Breast epithelium (tissue), 4 donors: ENCODE data around the gene FBN3. TPM values are rescaled to one million over a fixed set of nuclear protein-coding genes. Genes with fewer than 3 reads are reported as not detected.

Experiments
- DNase-seq, 2 donors: peaks; one replicate each; pipeline ENCODE4 v3.0.0-alpha.2; 2019; ENCODE audit warnings: low spot score in 2 of 2
- H3K27ac ChIP-seq, 2 donors: fragments of 200-600 bp; sonication (generic) in 1 of 2; one replicate each; pipeline ENCODE4 v1.5.1; 2016 to 2019; ENCODE audit warnings: mild to moderate bottlenecking in 1 of 2
- H3K27me3 ChIP-seq, 2 donors: fragments of 200-600 bp; sonication (generic) in 1 of 2; one replicate each; pipeline versions ENCODE4 v1.5.1 to v1.6.0; 2017 to 2019; ENCODE audit warnings: control low read depth in 1 of 2, mild to moderate bottlenecking in 1 of 2
- H3K36me3 ChIP-seq: fragments of 200-600 bp; one replicate; pipeline ENCODE4 v1.5.1; 2019
- H3K4me1 ChIP-seq, 2 donors: fragments of 200-600 bp; sonication (generic); one replicate each; pipeline ENCODE4 v1.5.1; 2016 to 2019; ENCODE audit warnings: control low read depth in 1 of 2
- H3K4me3 ChIP-seq, 3 donors: fragments of 200-600 bp; sonication (generic); 1 replicate in 2 of 3; 2 replicates in 1 of 3; pipeline ENCODE4 v1.5.1; 2016 to 2019; ENCODE audit warnings: mild to moderate bottlenecking in 3 of 3, moderate library complexity in 2 of 3
- H3K9me3 ChIP-seq, 2 donors: fragments of 200-600 bp; sonication (generic) in 1 of 2; one replicate each; pipeline ENCODE4 v1.5.1; 2016 to 2019; ENCODE audit warnings: control low read depth in 1 of 2
- CTCF ChIP-seq, 3 donors: fragments of 450-650 bp; IDR thresholded peaks; one replicate each; pipeline ENCODE4 v1.5.1; 2016 to 2017; ENCODE audit warnings: antibody characterized with exemption in 3 of 3, mild to moderate bottlenecking in 3 of 3, moderate library complexity in 3 of 3
- POLR2A ChIP-seq: fragments of 450-650 bp; IDR thresholded peaks from one replicate; pipeline ENCODE4 v1.6.1; 2016; ENCODE audit warnings: antibody characterized with exemption, mild to moderate bottlenecking, moderate library complexity
- POLR2AphosphoS5 ChIP-seq, 3 donors: sonication (generic); formaldehyde crosslinking; IDR thresholded peaks; one replicate each; pipeline ENCODE4 v1.6.1; 2017; ENCODE audit warnings: antibody characterized with exemption in 3 of 3
- intact Hi-C: fragments of 100-400 bp; cut with DNase I; formaldehyde crosslinking; loops from one replicate; pipeline ENCODE4 v1.15.1; 2023; ENCODE audit warnings: low total_unique reads
- total RNA-seq, 3 donors: library from RNA; depleted of rRNA; stranded (reverse); fragments of >200 nt; gene quantifications; one replicate each; pipeline ENCODE4 v1.1.0, GENCODE V29; 2016

The FBN3 gene
- total RNA-seq, 3 donors from 2014 or later, result 0.66 to 7.9 TPM; not detected in 1

DNA sequence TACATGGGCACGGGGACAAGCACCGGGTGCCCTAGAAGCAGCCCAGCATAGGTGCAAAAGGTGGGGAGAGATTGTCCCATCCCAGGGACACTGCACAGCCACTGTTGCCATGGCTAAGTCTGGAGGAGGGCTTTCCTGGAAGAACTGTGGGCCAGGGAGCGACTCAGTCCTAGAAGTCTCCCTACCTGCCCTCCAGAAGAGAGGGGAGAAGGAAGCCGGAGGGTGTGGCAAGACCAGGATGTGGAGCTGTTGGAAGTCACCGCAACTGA is 2.3 kb upstream of the FBN3 start:
- no peak for TF ChIP-seq CTCF (IDR thresholded peaks at IDR 0.05)
- no peak for TF ChIP-seq POLR2AphosphoS5 (IDR thresholded peaks at IDR 0.05)
- TF ChIP-seq POLR2A, result no peak
- H3K4me3 ChIP-seq, result no peak overlapping the region
- H3K9me3 ChIP-seq, result no peaks in the 10 kb centered on the region
- peaks cover 6 to 29% of the 10 kb centered on the region in 2 donors for H3K27me3 ChIP-seq
- intact Hi-C loops, result no loop called here
- peaks cover 0 to 11% of the 10 kb centered on the region in 2 donors for H3K4me1 ChIP-seq
- no peak for DNase-seq
- no peaks in the 10 kb centered on the region for H3K36me3 ChIP-seq
- H3K27ac ChIP-seq, result peak overlapping the region; percentile 52 to 58

GRCh38 chr19:8150998-8151766 is 1.8 kb upstream of the FBN3 start:
- H3K4me3 ChIP-seq, result no peak overlapping the region
- TF ChIP-seq CTCF (IDR thresholded peaks at IDR 0.05), result no peak
- no peak for TF ChIP-seq POLR2A
- no peak for TF ChIP-seq POLR2AphosphoS5 (IDR thresholded peaks at IDR 0.05)
- DNase-seq, result no peak
- H3K9me3 ChIP-seq, result no peaks in the 10 kb centered on the region
- peak overlapping the region; percentile 52 to 58 for H3K27ac ChIP-seq
- no peaks in the 10 kb centered on the region for H3K36me3 ChIP-seq
- intact Hi-C loops, result no loop called here
- H3K27me3 ChIP-seq, result peaks cover 6 to 29% of the 10 kb centered on the region in 2 donors
- peaks cover 0 to 11% of the 10 kb centered on the region in 2 donors for H3K4me1 ChIP-seq

GRCh38 chr19:8150178-8150865 is 930 bp upstream of the FBN3 start:
- Histone ChIP-seq H3K9me3 (no peaks in the 10 kb centered on the region), H3K27me3 (peaks cover 6 to 29% of the 10 kb centered on the region in 2 donors), H3K36me3 (no peaks in the 10 kb centered on the region), H3K27ac (no peak overlapping the region), H3K4me1 (peaks cover 0 to 10% of the 10 kb centered on the region in 2 donors), H3K4me3 (no peak overlapping the region)
- intact Hi-C loops, result no loop called here
- no peak for DNase-seq
- TF ChIP-seq POLR2AphosphoS5 (IDR thresholded peaks at IDR 0.05) (no peak), CTCF (IDR thresholded peaks at IDR 0.05) (no peak), POLR2A (no peak)

- H3K36me3 ChIP-seq, result no peaks in the 10 kb centered on the region
- peak overlapping the region in 2 of 3 donors; percentile 48 to 66 for H3K4me3 ChIP-seq
- no peak overlapping the region for H3K27ac ChIP-seq
- intact Hi-C loops, result no loop called here
- no peaks in the 10 kb centered on the region for H3K4me1 ChIP-seq
- DNase-seq, result no peak
- H3K9me3 ChIP-seq, result no peaks in the 10 kb centered on the region
- H3K27me3 ChIP-seq, result peaks cover 6 to 29% of the 10 kb centered on the region in 2 donors
- TF ChIP-seq POLR2A, result no peak
- TF ChIP-seq CTCF (IDR thresholded peaks at IDR 0.05), result no peak
- TF ChIP-seq POLR2AphosphoS5 (IDR thresholded peaks at IDR 0.05), result no peak
Observed at GRCh38 chr19:8148410-8149260, 757 bp downstream of the FBN3 start.
